ENCODE data around the gene DPYSL3.

- TF ChIP-seq, protein P1, sequence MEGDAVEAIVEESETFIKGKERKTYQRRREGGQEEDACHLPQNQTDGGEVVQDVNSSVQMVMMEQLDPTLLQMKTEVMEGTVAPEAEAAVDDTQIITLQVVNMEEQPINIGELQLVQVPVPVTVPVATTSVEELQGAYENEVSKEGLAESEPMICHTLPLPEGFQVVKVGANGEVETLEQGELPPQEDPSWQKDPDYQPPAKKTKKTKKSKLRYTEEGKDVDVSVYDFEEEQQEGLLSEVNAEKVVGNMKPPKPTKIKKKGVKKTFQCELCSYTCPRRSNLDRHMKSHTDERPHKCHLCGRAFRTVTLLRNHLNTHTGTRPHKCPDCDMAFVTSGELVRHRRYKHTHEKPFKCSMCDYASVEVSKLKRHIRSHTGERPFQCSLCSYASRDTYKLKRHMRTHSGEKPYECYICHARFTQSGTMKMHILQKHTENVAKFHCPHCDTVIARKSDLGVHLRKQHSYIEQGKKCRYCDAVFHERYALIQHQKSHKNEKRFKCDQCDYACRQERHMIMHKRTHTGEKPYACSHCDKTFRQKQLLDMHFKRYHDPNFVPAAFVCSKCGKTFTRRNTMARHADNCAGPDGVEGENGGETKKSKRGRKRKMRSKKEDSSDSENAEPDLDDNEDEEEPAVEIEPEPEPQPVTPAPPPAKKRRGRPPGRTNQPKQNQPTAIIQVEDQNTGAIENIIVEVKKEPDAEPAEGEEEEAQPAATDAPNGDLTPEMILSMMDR (IDR thresholded peaks at IDR 0.05; ENCODE audit: extremely low read depth in 1 of 2, insufficient read depth in 1 of 2, low read depth in 1 of 2, low read length in 2 of 2) = no peak
- TF ChIP-seq POLR2AphosphoS5 (IDR thresholded peaks at IDR 0.05; ENCODE audit: insufficient read depth, low read depth, low read length) (no peak), POLR2A (IDR thresholded peaks at IDR 0.05; ENCODE audit: low read depth, low read length) (no peak), EZH2 (IDR thresholded peaks at IDR 0.05; ENCODE audit: borderline replicate concordance, low read depth, low read length, severe bottlenecking) (no peak), GATA2 (IDR thresholded peaks at IDR 0.05; ENCODE audit: insufficient read depth, insufficient read length, low read depth, low read length) (no peak), JUN (IDR thresholded peaks at IDR 0.05; ENCODE audit: borderline replicate concordance, insufficient read depth, insufficient read length, low read depth) (no peak), FOS (IDR thresholded peaks at IDR 0.05; ENCODE audit: borderline replicate concordance, insufficient read depth, low read length) (no peak), MYC (IDR thresholded peaks at IDR 0.05; ENCODE audit: low read depth, low read length) (no peak)
- TF ChIP-seq, protein P2, sequence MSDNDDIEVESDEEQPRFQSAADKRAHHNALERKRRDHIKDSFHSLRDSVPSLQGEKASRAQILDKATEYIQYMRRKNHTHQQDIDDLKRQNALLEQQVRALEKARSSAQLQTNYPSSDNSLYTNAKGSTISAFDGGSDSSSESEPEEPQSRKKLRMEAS (IDR thresholded peaks at IDR 0.05; ENCODE audit: insufficient read depth, insufficient read length) = no peak
Measured at GRCh38 chr5:147427521-147428401, 82.1 kb downstream of the DPYSL3 start.
